NCI-H524 treated with DMSO at 0.1 percent for 48 hours (cell line): ENCODE measurements around the gene MAGEA12.
"Not testable (repeated sequence)": the region's sequence is repeated elsewhere in the genome, so short reads cannot be mapped to it uniquely, and the experiment has no call there.

Experiments used
- DNase-seq: peaks from one replicate; lab custom pipeline; 2025; lab: John Stamatoyannopoulos, UW

The MAGEA12 gene

GRCh38 chrX:152761582-152761981, 28.0 kb downstream of the MAGEA12 start:
- not testable (repeated sequence) for DNase-seq

GRCh38 chrX:152766562-152766961, 33.0 kb downstream of the MAGEA12 start:
- DNase-seq = not testable (repeated sequence)

GRCh38 chrX:152769549-152770289, 36.2 kb downstream of the MAGEA12 start, which contains the start of gene MAGEA6:
MAGEA6 (minus strand) TSS chrX:152769689; CDS start chrX:152767650, 2,039 bp downstream.
- DNase-seq = not testable (repeated sequence)

GRCh38 chrX:152787062-152787461, 53.5 kb downstream of the MAGEA12 start:
- not testable (repeated sequence) for DNase-seq
